ENCODE results near the gene VWA1. TPM values are rescaled to one million over a fixed set of nuclear protein-coding genes. Genes with fewer than 3 reads are reported as not detected.
A peak's percentile ranks its signal among the peaks of the same experiment; 100 is the strongest.
"Not testable (repeated sequence)": the region's sequence is repeated elsewhere in the genome, so short reads cannot be mapped to it uniquely, and the experiment has no call there.

VWA1 gene
- total RNA-seq, 2 experiments from 2014 or later, result 0.36 to 0.85 TPM

DNA sequence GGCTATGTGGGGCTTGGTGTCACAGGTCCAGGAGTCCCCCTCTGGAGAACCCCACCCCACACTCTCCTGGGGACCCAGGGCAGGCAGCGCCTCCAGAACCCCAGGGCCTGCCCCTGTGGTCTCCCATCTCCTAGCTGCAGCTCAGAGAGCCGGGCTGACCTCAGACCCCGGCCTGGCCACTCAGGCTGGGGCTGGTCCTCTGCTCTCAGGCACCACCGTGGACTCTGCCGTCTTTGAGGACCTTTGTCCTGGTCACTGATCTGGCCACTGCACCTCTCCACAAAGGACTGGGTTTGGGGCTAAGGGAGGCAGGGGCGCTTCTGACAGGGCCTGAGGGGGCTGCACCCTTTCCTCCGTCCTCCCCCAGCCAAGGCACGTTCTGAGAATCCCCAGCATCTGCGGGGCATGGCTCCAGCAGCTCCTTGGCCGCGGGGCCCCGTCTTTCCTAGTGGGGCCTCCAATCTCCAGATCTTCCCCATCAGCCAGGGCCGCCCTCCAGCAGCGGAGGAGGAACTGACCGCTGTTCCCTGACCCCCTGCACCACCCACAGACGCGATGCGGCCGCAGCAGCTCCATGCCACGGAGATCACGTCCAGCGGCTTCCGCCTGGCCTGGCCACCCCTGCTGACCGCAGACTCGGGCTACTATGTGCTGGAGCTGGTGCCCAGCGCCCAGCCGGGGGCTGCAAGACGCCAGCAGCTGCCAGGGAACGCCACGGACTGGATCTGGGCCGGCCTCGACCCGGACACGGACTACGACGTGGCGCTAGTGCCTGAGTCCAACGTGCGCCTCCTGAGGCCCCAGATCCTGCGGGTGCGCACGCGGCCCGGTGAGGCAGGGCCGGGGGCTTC is 3.3 kb downstream of the VWA1 start:
- ATAC-seq (ENCODE audit: low read depth), result no peak
- no peak overlapping the region for H3K27ac Mint-ChIP-seq
- no peaks in the 10 kb centered on the region for H3K36me3 Mint-ChIP-seq
- peaks cover 4% of the 10 kb centered on the region for H3K4me1 Mint-ChIP-seq
- POLR2A ChIA-PET, result no interaction called here
- peaks cover 11% of the 10 kb centered on the region for H3K27me3 Mint-ChIP-seq
- H3K4me3 Mint-ChIP-seq, result no peak overlapping the region
- H3K9me3 Mint-ChIP-seq, result no peaks in the 10 kb centered on the region
- no peak for DNase-seq

DNA sequence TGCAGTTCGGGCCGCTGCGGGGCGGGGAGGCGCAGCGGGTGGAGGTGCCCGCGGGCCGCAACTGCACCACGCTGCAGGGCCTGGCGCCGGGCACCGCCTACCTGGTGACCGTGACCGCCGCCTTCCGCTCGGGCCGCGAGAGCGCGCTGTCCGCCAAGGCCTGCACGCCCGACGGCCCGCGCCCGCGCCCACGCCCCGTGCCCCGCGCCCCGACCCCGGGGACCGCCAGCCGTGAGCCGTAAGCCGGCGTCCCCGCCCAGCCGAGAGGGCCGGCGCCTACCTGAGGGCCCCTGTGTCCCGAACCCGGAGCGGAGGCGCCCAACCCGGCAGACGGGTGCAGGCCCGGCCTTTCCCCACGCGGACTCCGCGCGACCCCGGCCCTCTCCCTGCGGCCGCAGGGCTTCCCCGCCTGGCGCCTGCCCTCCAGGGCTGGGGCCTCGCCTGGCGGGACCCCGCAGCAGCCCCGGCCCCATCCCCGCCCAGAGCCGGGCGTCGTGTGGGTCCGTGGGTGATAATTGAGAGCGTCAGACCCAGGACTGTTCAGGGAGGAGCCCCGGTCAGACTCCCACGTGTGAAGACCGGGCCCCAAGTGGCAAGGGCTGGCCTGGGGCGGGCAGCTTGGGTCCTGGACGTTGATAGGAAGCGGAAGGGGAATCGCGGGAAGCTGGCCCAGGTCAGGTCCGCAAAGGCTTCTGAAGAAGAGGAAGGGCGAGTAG is 4.2 kb downstream of the VWA1 start:
- no peak overlapping the region for H3K27ac Mint-ChIP-seq
- no peak overlapping the region for H3K4me3 Mint-ChIP-seq
- peaks cover 14% of the 10 kb centered on the region for H3K27me3 Mint-ChIP-seq
- DNase-seq, result no peak
- ATAC-seq (ENCODE audit: low read depth), result no peak
- no peaks in the 10 kb centered on the region for H3K36me3 Mint-ChIP-seq
- peaks cover 4% of the 10 kb centered on the region for H3K4me1 Mint-ChIP-seq
- H3K9me3 Mint-ChIP-seq, result no peaks in the 10 kb centered on the region
- POLR2A ChIA-PET, result no interaction called here

GRCh38 chr1:1440262-1441001 is 4.9 kb downstream of the VWA1 start:
- Mint-ChIP-seq H3K4me1 (peaks cover 1% of the 10 kb centered on the region), H3K36me3 (no peaks in the 10 kb centered on the region), H3K27me3 (peaks cover 9% of the 10 kb centered on the region), H3K27ac (no peak overlapping the region), H3K9me3 (no peaks in the 10 kb centered on the region), H3K4me3 (no peak overlapping the region)
- POLR2A ChIA-PET, result interaction anchor here (0.5 kb wide), 1 partner anchor 645 kb away, joined by 4 read pairs; no protein-coding TSS in a partner anchor
- ATAC-seq (ENCODE audit: low read depth) (no peak), DNase-seq (no peak)

DNA sequence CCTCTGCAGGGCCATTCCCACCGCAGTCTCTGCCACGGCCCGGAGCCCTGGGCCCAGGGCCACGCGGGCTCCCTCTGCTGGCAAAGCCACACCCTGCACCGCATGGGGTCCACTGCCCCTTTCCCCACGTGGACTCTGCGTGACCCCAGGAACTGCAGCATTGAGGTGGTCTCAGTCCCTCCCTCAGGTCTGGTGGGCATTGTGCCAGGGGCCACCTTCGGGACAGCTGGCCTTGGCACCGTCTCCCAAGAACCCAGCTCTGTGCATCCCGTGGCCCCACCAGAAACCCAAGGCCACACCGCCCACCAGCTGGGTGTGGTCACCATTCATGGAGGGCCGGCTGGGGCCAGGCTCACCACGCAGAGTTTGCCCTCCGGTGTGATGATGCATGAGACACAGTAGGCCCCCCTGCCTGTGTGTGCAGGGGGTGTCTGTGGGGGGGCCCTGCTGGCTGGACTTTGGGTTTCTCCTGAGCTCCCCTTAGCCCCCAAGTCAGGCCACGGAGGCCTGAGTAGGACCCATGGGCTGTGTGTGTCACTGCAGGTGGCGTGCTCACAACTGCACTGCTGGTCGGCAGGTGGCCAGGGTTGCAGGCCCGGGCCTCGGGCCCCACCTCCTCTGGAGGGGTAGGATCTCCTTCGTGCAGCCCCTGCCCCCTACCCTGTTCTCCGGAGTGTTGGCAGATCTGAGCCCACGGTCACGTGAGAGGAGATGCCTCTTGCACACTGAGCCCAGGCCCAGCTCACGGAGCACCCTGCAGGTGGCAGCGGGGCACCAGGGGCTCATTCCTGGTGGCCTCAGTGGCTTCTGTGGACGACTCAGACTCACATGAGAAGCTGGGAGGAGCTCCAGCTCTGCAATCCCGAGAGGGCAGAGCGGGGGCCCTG is 5.8 kb downstream of the VWA1 start:
- Mint-ChIP-seq H3K4me1 (peaks cover 1% of the 10 kb centered on the region), H3K4me3 (no peak overlapping the region), H3K36me3 (no peaks in the 10 kb centered on the region), H3K27me3 (peaks cover 8% of the 10 kb centered on the region), H3K27ac (no peak overlapping the region), H3K9me3 (no peaks in the 10 kb centered on the region)
- ATAC-seq (ENCODE audit: low read depth) (peak; percentile 76), DNase-seq (peak; percentile 78)
- POLR2A ChIA-PET, result interaction anchor here (0.5 kb wide), 1 partner anchor 644 kb away, joined by 4 read pairs; no protein-coding TSS in a partner anchor

DNA sequence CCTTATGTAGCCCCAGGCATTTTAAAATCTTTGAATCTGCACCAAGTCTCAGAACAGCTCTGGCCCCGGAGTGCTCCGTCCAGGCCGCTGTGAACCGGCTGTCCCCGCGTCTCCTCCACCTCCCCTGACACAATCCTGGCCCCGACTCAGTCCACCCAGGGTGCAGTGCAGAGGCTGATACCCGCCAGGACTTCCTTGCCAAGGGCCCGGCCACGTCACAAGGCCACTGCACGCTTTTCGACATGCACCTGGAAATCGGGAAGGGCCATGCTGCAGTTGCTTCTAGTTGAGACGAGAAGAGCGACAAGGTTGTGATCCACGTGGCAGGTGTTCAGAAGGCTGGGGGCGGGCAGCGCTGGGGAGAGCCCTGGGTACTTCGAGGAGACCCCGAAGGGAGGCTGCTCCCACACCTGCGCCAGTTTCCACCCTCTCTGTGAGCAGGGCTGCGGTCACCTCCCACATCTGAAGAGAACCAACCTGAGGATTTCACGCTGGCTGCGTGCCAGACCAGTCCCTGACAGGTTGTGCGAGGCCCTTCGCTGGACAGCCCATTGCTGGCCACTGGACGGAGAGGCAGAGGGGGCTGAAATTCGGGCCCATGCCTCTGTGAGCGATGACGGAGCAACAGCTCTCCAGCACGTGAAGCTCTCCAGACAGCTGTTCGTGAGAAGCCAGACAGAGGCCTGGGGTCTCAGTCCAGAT is 6.7 kb downstream of the VWA1 start:
- DNase-seq (no peak), ATAC-seq (ENCODE audit: low read depth) (no peak)
- POLR2A ChIA-PET, result no interaction called here
- H3K4me3 Mint-ChIP-seq, result no peak overlapping the region
- peaks cover 1% of the 10 kb centered on the region for H3K4me1 Mint-ChIP-seq
- H3K27me3 Mint-ChIP-seq, result peaks cover 3% of the 10 kb centered on the region
- no peak overlapping the region for H3K27ac Mint-ChIP-seq
- H3K36me3 Mint-ChIP-seq, result no peaks in the 10 kb centered on the region
- H3K9me3 Mint-ChIP-seq, result no peaks in the 10 kb centered on the region

GRCh38 chr1:1446631-1447030 is 11.1 kb downstream of the VWA1 start:
- H3K27me3 Mint-ChIP-seq; H3K4me3 Mint-ChIP-seq; ATAC-seq (ENCODE audit: low read depth); POLR2A ChIA-PET; H3K36me3 Mint-ChIP-seq; H3K9me3 Mint-ChIP-seq; H3K4me1 Mint-ChIP-seq; DNase-seq; H3K27ac Mint-ChIP-seq: not testable (repeated sequence)

GRCh38 chr1:1449099-1449739 is 13.7 kb downstream of the VWA1 start, which contains the start of gene ATAD3C:
Gene ATAD3C, plus strand, starts transcription at chr1:1449689. Its CDS starts 995 bp downstream, at chr1:1450684.
- no peak within 1 kb of the TSS for H3K4me3 Mint-ChIP-seq
- no peak within 1 kb of the TSS for H3K27ac Mint-ChIP-seq

DNA sequence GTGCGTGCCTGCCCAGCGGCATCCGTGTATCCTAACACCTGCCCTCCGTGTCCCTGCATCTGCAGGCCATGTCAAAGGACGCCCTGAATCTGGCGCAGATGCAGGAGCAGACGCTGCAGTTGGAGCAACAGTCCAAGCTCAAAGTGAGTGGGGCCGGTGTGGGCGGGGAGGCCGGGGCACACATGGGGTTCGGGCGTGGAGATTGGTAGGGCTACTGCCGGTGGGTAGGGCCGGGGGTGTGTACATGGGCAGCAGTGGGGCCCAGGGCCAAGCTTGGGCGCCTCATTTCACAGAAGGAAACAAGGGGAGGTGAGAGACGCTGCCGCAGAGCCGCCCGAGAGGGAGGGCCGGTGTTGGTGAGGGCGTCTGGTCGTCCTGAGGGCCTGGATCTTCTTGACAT is 15.1 kb downstream of the VWA1 start:
- H3K4me1 Mint-ChIP-seq; H3K36me3 Mint-ChIP-seq; POLR2A ChIA-PET; H3K4me3 Mint-ChIP-seq; H3K9me3 Mint-ChIP-seq; DNase-seq; H3K27me3 Mint-ChIP-seq; ATAC-seq (ENCODE audit: low read depth); H3K27ac Mint-ChIP-seq: not testable (repeated sequence)

More at GRCh38 chr1:1449099-1449739, 13.7 kb downstream of the VWA1 start, which contains the start of gene ATAD3C:
- POLR2A ChIA-PET, result no interaction called here
- no peaks in the 10 kb centered on the region for H3K4me1 Mint-ChIP-seq
- no peaks in the 10 kb centered on the region for H3K9me3 Mint-ChIP-seq
- DNase-seq (no peak), ATAC-seq (ENCODE audit: low read depth) (no peak)
- peaks cover 3% of the 10 kb centered on the region for H3K27me3 Mint-ChIP-seq
- no peaks in the 10 kb centered on the region for H3K36me3 Mint-ChIP-seq

DNA sequence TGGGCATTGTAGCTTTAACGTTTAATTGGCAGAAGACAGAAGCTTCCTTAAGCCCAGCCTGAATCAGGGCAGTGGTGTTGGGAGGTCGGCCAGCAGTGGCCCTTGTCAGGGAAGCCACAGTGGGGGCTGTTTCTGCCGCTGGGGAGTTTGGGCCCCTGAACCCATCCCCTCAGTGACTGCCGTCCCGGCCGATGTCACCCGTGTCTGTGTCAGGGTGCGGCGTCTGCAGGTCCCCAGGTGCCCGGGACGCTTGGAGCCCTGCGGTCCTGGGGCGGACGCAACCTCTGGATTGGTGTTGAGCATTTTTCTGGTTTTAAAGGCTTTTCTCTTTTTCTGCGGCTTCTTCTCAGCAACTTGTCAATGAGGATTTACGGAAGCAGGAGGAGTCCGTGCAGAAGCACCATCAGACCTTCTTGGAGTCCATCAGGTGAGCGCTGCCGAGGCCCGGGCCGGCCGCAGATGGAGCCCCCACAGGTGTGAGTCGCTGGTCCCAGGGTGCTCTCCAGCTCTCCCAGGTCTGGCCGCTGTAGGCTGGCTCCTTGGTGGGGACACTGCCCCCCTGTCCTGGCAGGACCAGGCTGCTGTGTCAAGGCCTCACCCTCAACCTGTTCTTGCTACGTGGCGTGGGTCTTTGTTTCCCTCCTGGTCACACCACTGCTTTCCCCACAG is 16.3 kb downstream of the VWA1 start:
- no peaks in the 10 kb centered on the region for H3K4me1 Mint-ChIP-seq
- peaks cover 2% of the 10 kb centered on the region for H3K27me3 Mint-ChIP-seq
- ATAC-seq (ENCODE audit: low read depth) (no peak), DNase-seq (no peak)
- no peak overlapping the region for H3K27ac Mint-ChIP-seq
- H3K36me3 Mint-ChIP-seq, result no peaks in the 10 kb centered on the region
- H3K4me3 Mint-ChIP-seq, result no peak overlapping the region
- POLR2A ChIA-PET, result no interaction called here
- no peaks in the 10 kb centered on the region for H3K9me3 Mint-ChIP-seq

DNA sequence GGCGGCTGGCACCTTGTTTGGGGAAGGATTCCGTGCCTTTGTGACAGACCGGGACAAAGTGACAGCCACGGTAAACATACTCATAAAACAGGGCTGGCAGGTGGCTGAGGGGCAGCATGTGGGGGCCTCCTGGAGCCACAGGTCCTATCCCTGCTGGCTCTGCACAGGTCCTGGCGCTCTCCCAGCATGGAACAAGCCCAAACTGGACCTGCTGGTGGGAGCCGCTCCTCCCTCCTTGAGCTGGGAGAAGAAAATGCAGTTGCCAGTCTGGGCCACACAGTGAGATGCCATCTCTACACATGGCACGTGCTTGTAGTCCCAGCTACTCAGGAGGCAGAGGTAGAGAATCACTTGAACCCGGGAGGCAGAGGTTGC is 16.9 kb downstream of the VWA1 start:
- H3K4me1 Mint-ChIP-seq; H3K9me3 Mint-ChIP-seq; POLR2A ChIA-PET; H3K36me3 Mint-ChIP-seq; H3K27ac Mint-ChIP-seq; DNase-seq; ATAC-seq (ENCODE audit: low read depth); H3K27me3 Mint-ChIP-seq; H3K4me3 Mint-ChIP-seq: not testable (repeated sequence)

DNA sequence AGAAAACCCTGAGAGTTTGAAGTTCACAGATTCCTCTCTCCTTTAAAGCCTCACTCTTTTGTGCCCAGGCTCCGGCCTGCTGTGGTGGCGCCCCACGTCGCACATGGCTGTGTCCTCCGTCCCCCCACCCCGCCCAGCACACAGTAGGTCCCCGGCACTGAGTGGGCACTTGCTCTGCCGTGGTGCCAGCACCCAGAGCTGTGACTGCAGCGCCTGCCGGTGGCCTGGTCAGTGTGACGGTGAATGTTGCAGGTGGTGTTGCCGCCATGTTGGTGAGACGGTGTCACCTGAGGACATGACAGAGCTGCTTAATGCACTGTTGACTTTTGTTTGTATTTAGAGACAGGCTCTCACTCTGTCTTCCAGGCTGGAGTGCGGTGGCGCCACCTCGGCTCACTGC is 17.4 kb downstream of the VWA1 start:
- POLR2A ChIA-PET, result no interaction called here
- Mint-ChIP-seq H3K27ac (no peak overlapping the region), H3K27me3 (peaks cover 2% of the 10 kb centered on the region), H3K9me3 (no peaks in the 10 kb centered on the region), H3K36me3 (no peaks in the 10 kb centered on the region), H3K4me3 (no peak overlapping the region), H3K4me1 (no peaks in the 10 kb centered on the region)
- ATAC-seq (ENCODE audit: low read depth) (no peak), DNase-seq (no peak)

All from activated naive CD8-positive, alpha-beta T cell treated with anti-CD3 and anti-CD28 coated beads, Interleukin-2, amount 10 ng/mL, durations not matched to agents 7 days and 5 days (primary cell).